ENCODE results near the gene TRIM67.
"Not testable (repeated sequence)": the region's sequence is repeated elsewhere in the genome, so short reads cannot be mapped to it uniquely, and the experiment has no call there.

TRIM67 gene

GRCh38 chr1:231157311-231157710 is 4.5 kb upstream of the TRIM67 start:
- DNase-seq = no peak

DNA sequence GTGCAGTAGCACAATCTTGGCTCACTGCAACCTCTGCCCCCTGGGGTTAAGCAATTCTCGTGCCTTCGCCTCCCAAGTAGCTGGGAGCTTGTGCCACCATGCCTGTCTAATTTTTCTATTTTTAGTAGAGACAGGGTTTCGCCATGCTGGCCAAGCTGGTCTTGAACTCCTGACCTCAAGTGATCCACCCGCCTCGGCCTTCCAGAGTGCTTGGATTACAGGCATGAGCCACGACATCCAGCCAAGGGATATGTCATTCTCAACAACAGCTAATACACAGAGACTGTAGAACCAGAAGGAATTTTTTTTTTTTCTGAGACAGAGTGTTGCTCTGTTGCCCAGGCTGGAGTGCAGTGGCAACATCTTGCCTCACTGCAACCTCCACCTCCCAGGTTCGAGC is 3.7 kb upstream of the TRIM67 start:
- not testable (repeated sequence) for DNase-seq

DNA sequence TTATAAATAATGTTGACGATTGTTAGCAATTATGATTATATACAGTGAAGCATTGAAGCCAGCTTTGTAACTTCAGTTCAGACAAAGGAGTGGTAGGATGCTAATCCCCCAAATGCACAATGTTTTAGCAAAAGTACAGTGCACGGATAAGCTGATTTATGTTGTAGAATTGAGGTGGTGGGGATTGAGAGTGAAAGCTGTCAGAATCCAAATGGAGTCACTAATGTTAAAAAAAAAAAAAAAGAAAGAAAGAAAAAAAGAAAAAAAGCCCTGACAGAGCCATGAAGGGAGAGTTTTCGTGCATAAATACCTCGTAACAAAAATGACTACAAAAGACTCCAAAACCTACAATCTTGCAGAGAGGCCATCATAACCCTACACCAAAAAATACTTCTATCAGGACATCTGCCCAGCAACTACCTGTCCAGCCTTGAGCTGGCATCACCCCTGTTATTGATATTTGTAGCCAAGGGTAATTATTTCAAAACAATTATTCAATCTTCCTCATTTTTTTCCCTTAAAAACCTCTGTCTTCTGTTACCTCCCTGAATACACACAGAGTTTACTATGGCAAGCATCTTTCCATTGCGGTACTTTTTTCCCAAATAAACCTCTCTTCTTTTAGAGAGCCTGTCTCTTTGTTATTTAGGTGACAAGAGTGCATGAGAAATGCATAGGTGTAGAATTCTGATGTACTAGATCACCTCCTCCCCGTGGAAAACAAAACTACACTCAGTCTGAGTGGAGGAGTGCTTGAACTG is 2.5 kb upstream of the TRIM67 start:
- no peak for DNase-seq

- DNase-seq = no peak
Observed at GRCh38 chr1:231159963-231160761, 1.7 kb upstream of the TRIM67 start.

- DNase-seq = peak in 27 of 56 donors; percentile 7 to 70 (median 27)
Observed at GRCh38 chr1:231160895-231161666, 777 bp upstream of the TRIM67 start.

DNA sequence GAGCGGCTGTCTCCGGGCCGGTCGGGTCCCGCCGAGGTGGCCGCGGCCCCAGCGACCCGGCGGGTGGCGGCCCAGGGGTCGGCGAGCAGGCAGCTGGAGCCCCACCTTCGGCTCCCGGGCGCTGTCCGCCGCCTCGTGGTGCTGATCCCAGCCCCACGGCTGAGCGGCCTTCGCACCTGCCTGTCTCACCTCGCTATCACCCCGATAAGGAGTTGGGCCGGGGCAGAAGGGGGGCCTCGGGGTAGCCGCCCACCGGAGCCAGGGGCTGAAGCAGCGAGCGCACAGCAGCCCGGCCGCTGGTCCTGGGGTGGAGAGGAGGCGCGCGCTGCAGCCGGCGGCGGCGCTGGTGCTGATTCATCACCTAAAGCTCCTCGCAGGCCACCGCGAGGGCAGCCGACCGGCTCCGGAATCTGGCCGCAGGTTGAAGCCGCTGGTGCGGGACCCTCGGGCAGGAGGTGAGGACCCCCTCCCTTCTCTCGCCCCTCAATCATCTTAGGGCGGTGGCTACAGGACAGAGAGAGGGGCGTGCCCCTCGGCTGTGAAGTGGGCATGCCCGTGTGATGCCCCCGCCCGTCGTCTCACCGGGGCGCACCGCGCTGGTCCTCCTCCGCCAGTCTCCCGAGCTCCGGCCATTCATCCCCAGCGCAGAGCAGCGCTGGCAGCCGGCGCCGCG is 575 bp downstream of the TRIM67 start:
- peak in 6 of 56 donors; percentile 18 to 45 (median 28) for DNase-seq

GRCh38 chr1:231162970-231163829 is 1.3 kb downstream of the TRIM67 start:
- peak in 2 of 56 donors; percentile 11 to 24 for DNase-seq

- DNase-seq = no peak
Observed at GRCh38 chr1:231163830-231164427, 2.1 kb downstream of the TRIM67 start.

DNA sequence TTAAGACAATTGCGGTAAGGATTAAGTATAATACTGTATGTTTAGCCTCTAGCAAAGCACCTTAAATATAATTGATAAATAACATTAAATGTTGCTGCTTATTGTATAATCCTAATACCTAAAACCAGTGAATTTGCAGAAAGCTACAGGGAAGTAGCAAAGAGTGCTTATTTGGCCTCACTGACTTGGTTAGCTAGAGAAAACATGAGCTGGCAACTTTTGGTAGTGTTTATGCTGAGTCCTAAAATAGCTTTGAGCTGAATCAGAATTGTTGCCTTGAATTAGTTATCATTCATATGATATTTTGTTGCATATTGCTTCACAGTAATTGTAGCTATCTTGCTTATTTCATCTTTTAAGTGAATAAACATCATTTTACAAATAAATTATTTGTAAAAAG is 3.5 kb downstream of the TRIM67 start:
- no peak for DNase-seq

GRCh38 chr1:231166398-231166797 is 4.5 kb downstream of the TRIM67 start:
- DNase-seq = no peak

DNA sequence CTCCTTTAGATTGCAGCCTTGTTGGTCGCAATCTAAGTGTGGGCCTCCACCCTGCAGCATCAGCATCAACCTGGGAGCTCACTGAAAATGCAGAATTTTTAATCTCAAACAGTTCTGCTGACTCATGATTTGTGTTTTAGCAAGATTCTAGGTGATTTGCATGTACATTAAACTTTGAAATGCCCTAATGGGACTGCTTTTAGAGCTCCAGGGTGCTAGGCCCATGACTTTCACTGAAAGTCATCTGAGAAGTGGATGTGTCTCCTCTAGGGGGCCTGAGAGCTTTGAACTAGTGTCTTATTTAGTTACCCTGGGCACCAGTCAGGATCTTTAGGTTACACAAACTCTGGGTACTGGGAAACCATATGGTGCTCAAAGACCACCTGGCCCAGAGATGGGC is 9.0 kb downstream of the TRIM67 start:
- no peak for DNase-seq

- no peak for DNase-seq
Observed at GRCh38 chr1:231171623-231172197, 9.9 kb downstream of the TRIM67 start.

DNA sequence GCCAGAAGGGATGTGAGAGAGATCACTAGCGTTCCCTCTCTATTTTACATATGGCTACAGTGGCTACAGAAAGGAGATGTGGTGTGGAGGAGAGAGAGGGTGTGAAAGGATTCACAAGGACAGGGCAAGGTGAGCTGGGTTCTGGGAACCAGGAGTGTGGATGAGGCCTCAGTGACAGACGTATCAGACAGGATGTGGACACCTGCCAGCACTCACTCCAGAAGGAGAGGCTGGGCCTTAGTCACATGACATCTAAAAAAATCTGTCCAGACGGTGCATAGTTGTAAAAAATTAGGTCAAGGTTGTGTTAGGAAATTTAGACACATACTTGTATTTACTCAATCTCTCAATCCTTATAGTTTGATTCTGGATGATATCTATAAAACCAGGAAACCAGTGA is 10.6 kb downstream of the TRIM67 start:
- DNase-seq = no peak

DNA sequence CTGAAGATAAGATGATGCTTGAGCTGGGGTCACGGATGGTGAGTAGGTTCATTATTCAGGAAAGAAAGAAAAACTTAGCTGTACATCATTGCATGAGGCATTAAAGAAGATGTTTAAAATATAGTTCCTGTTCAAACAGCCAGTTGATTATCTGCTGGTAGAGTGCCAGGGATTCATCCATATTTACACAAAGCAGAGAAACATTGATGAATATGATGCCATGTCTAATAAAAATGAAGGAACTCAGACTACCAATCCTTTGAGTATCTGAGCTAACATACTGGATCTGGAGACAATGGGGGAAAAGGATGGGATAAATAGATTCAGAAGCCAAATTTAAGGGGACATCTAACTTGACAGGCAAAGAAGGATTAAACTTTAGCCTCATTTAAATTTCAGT is 14.6 kb downstream of the TRIM67 start:
- no peak for DNase-seq

- DNase-seq = no peak
Observed at GRCh38 chr1:231177226-231177625, 15.4 kb downstream of the TRIM67 start.

GRCh38 chr1:231177936-231178335 is 16.1 kb downstream of the TRIM67 start:
- no peak for DNase-seq

GRCh38 chr1:231178970-231179369 is 17.1 kb downstream of the TRIM67 start:
- DNase-seq = no peak

- DNase-seq = no peak
Observed at GRCh38 chr1:231180034-231180433, 18.2 kb downstream of the TRIM67 start.

- DNase-seq = no peak
Observed at GRCh38 chr1:231181271-231181670, 19.4 kb downstream of the TRIM67 start.

DNA sequence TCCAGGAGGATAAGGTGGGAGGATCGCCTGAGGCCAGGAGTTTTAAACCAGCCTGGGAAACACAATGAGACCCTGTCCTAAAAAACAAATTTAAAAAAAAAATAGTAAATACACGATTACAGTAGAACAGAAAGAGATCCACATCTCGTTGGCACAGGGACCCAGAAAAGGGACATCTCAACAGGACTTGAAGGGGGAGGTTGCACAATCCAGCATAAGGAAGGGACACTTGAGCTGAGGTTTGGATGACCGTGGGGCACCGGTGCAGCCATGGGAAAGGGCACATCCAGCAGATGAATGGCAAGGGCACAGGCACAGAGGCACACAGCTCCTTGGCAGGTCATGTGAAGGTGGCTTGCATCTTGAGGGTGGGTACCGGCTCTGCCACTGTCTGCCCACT is 20.5 kb downstream of the TRIM67 start:
- no peak for DNase-seq
